WTC11 (cell line): ENCODE data around the gene RSBN1L. TPM values are rescaled to one million over a fixed set of nuclear protein-coding genes. Genes with fewer than 3 reads are reported as not detected.

Experiments
- ATAC-seq: fragments of 200-7000 bp; cut with Tn5 transposase; 2 replicates; pipeline ENCODE4 v1.10.0; 2021; ENCODE audit warnings: mild to moderate bottlenecking, moderate library complexity
- CTCF ChIA-PET: fragments of 300-600 bp; sonication (Branson Sonifier 250); formaldehyde crosslinking; loops from one replicate; lab custom pipeline; 2021; ENCODE audit warnings: antibody characterized with exemption; lab: Charles Lee
- POLR2A ChIA-PET: fragments of 350-600 bp; sonication (Branson Sonifier 250); formaldehyde crosslinking; loops from one replicate; lab custom pipeline; 2021; ENCODE audit warnings: antibody characterized with exemption; lab: Charles Lee
- DNase-seq: peaks from one replicate; pipeline ENCODE4 v3.0.0; 2021; ENCODE audit warnings: low spot score
- H3K27ac Mint-ChIP-seq: 2 replicates; pipeline ENCODE4 v1.8.0; 2021; ENCODE audit warnings: mixed read lengths
- H3K27me3 Mint-ChIP-seq: 2 replicates; pipeline ENCODE4 v1.8.0; 2021; ENCODE audit warnings: low read depth, mild to moderate bottlenecking, moderate library complexity, mixed read lengths
- H3K36me3 Mint-ChIP-seq: 2 replicates; pipeline ENCODE4 v1.8.0; 2021; ENCODE audit warnings: mixed read lengths
- H3K4me1 Mint-ChIP-seq: 2 replicates; pipeline ENCODE4 v1.8.0; 2022; ENCODE audit warnings: mixed read lengths
- H3K4me3 Mint-ChIP-seq: 2 replicates; pipeline ENCODE4 v1.8.0; 2021; ENCODE audit warnings: mild to moderate bottlenecking, moderate library complexity, mixed read lengths
- H3K9me3 Mint-ChIP-seq: 2 replicates; pipeline ENCODE4 v1.8.0; 2021; ENCODE audit warnings: mixed read lengths
- AFF4 ChIP-seq: sonication (generic); formaldehyde crosslinking; IDR thresholded peaks from 2 replicates; pipeline ENCODE4 v1.8.1; 2023; ENCODE audit warnings: mild to moderate bottlenecking, missing genetic modification reagents, borderline replicate concordance
- ARID4B ChIP-seq: sonication (generic); formaldehyde crosslinking; IDR thresholded peaks from 2 replicates; pipeline ENCODE4 v1.8.0; 2023; ENCODE audit warnings: missing genetic modification reagents, mild to moderate bottlenecking, borderline replicate concordance
- ATF1 ChIP-seq: sonication (generic); formaldehyde crosslinking; IDR thresholded peaks from 2 replicates; pipeline ENCODE4 v1.8.1; 2023; ENCODE audit warnings: mild to moderate bottlenecking, moderate library complexity, missing genetic modification reagents
- CTCF ChIP-seq: fragments of 200-600 bp; IDR thresholded peaks from 2 replicates; pipeline ENCODE4 v1.8.0; 2022; ENCODE audit warnings: antibody characterized with exemption
- ETV6 ChIP-seq: sonication (generic); formaldehyde crosslinking; IDR thresholded peaks from 2 replicates; pipeline ENCODE4 v1.8.1; 2022; ENCODE audit warnings: mild to moderate bottlenecking, missing genetic modification reagents
- FOXP4 ChIP-seq: sonication (generic); formaldehyde crosslinking; IDR thresholded peaks from 2 replicates; pipeline ENCODE4 v1.8.0; 2022; ENCODE audit warnings: mild to moderate bottlenecking, missing genetic modification reagents
- MAX ChIP-seq: sonication (generic); formaldehyde crosslinking; IDR thresholded peaks from 2 replicates; pipeline ENCODE4 v1.8.0; 2022; ENCODE audit warnings: mild to moderate bottlenecking, missing genetic modification reagents
- MXD4 ChIP-seq: fragments of 250-450 bp; sonication (Bioruptor Pico); IDR thresholded peaks from 2 replicates; pipeline ENCODE4 v1.8.0; 2021; ENCODE audit warnings: mild to moderate bottlenecking, moderate library complexity, borderline replicate concordance
- NFYB ChIP-seq: sonication (generic); formaldehyde crosslinking; conservative IDR thresholded peaks from 2 replicates; pipeline ENCODE4 v1.8.0; 2022; ENCODE audit warnings: low read depth, missing genetic modification reagents
- OVOL2 ChIP-seq: fragments of 250-450 bp; sonication (Bioruptor Pico); IDR thresholded peaks from 2 replicates; pipeline ENCODE4 v1.9.0; 2021; ENCODE audit warnings: mild to moderate bottlenecking, borderline replicate concordance
- TEAD4 ChIP-seq: sonication (generic); formaldehyde crosslinking; IDR thresholded peaks from 2 replicates; pipeline ENCODE4 v1.8.0; 2022; ENCODE audit warnings: mild to moderate bottlenecking, missing genetic modification reagents
- ZMAT4 ChIP-seq: fragments of 250-450 bp; sonication (Bioruptor Pico); IDR thresholded peaks from 2 replicates; pipeline ENCODE4 v1.9.0; 2021; ENCODE audit warnings: mild to moderate bottlenecking
- ZNF232 ChIP-seq: sonication (generic); formaldehyde crosslinking; IDR thresholded peaks from 2 replicates; pipeline ENCODE4 v1.8.0; 2022; ENCODE audit warnings: mild to moderate bottlenecking, missing genetic modification reagents
- ZNF281 ChIP-seq: sonication (generic); formaldehyde crosslinking; IDR thresholded peaks from 2 replicates; pipeline ENCODE4 v1.8.0; 2023; ENCODE audit warnings: mild to moderate bottlenecking, missing genetic modification reagents
- ZNF423 ChIP-seq: fragments of 250-450 bp; sonication (Bioruptor Pico); IDR thresholded peaks from 2 replicates; pipeline ENCODE4 v2.1.2; 2022; ENCODE audit warnings: mild to moderate bottlenecking, moderate library complexity
- total RNA-seq: library from RNA; stranded (reverse); gene quantifications from 3 replicates; pipeline ENCODE4 v1.2.3, GENCODE V29; 2021

The RSBN1L gene
- total RNA-seq, 1 experiment from 2014 or later = 16.8 TPM

- TF ChIP-seq FOXP4 (CRISPR knock-in tag) (no peak), ZNF423 (CRISPR knock-in tag) (no peak)
- TF ChIP-seq, all 79 proteins: peak for 0
These were observed 47.3 kb downstream of the RSBN1L start (continued) for GRCh38 chr7:77743518-77743917.

GRCh38 chr7:77745746-77746145 lies 49.5 kb downstream of the RSBN1L start:
- peaks cover 24% of the 10 kb centered on the region for H3K36me3 Mint-ChIP-seq
- ChIA-PET CTCF (no interaction called here), POLR2A (no interaction called here)

More at GRCh38 chr7:77745746-77746145, 49.5 kb downstream of the RSBN1L start:
- 0 out of 2 replicates have a peak, but pooled peaks cover 4% of the 10 kb centered on the region for H3K4me1 Mint-ChIP-seq
- peaks cover 8% of the 10 kb centered on the region for H3K9me3 Mint-ChIP-seq
- H3K27ac Mint-ChIP-seq = no peak overlapping the region
- H3K27me3 Mint-ChIP-seq = no peaks in the 10 kb centered on the region
- ATAC-seq (no peak), DNase-seq (no peak)
- TF ChIP-seq AFF4 (CRISPR knock-in tag) = no peak
- no peak for TF ChIP-seq OVOL2 (CRISPR knock-in tag)
- no peak for TF ChIP-seq CTCF
- no peak for TF ChIP-seq ZNF232
- TF ChIP-seq ZMAT4 (CRISPR knock-in tag) = no peak
- TF ChIP-seq ARID4B (CRISPR knock-in tag) = no peak
- TF ChIP-seq ETV6 (CRISPR knock-in tag) = no peak
- TF ChIP-seq MXD4 = no peak
- no peak for TF ChIP-seq ATF1 (CRISPR knock-in tag)
- no peak for TF ChIP-seq ZNF281 (CRISPR knock-in tag)
- TF ChIP-seq MAX (CRISPR knock-in tag) = no peak
- no peak for TF ChIP-seq TEAD4 (CRISPR knock-in tag)
- TF ChIP-seq NFYB (CRISPR knock-in tag) = no peak
- H3K4me3 Mint-ChIP-seq = no peak overlapping the region
